ENCODE results near the gene STOML2.

The STOML2 gene

GRCh38 chr9:35069020-35069419 lies 33.9 kb downstream of the STOML2 start:
- TF ChIP-seq CTCF (IDR thresholded peaks at IDR 0.05) = no peak
- no peak for TF ChIP-seq ZFX (IDR thresholded peaks at IDR 0.05; ENCODE audit: borderline replicate concordance)
- 0 out of 2 replicates have a peak overlapping the region, but pooled peaks have one; percentile 4 for H3K27ac ChIP-seq

GRCh38 chr9:35067056-35067455 lies 35.9 kb downstream of the STOML2 start:
- no peak overlapping the region for H3K27ac ChIP-seq
- no peak for TF ChIP-seq CTCF (IDR thresholded peaks at IDR 0.05)
- TF ChIP-seq ZFX (IDR thresholded peaks at IDR 0.05; ENCODE audit: borderline replicate concordance) = no peak

- TF ChIP-seq CTCF (IDR thresholded peaks at IDR 0.05) (no peak), ZFX (IDR thresholded peaks at IDR 0.05; ENCODE audit: borderline replicate concordance) (no peak)
- no peak overlapping the region for H3K27ac ChIP-seq
Measured at GRCh38 chr9:35060548-35061207, 42.3 kb downstream of the STOML2 start.

GRCh38 chr9:35059438-35059837 lies 43.5 kb downstream of the STOML2 start:
- H3K27ac ChIP-seq = no peak overlapping the region
- TF ChIP-seq CTCF (IDR thresholded peaks at IDR 0.05) = no peak
- no peak for TF ChIP-seq ZFX (IDR thresholded peaks at IDR 0.05; ENCODE audit: borderline replicate concordance)

GRCh38 chr9:35057271-35057620 lies 45.7 kb downstream of the STOML2 start:
- no peak for TF ChIP-seq ZFX (IDR thresholded peaks at IDR 0.05; ENCODE audit: borderline replicate concordance)
- TF ChIP-seq CTCF (IDR thresholded peaks at IDR 0.05) = no peak
- H3K27ac ChIP-seq = 0 out of 2 replicates have a peak overlapping the region, but pooled peaks have one; percentile 2

GRCh38 chr9:35056571-35057270 lies 46.2 kb downstream of the STOML2 start:
- 0 out of 2 replicates have a peak overlapping the region, but pooled peaks have one; percentile 2 for H3K27ac ChIP-seq
- no peak for TF ChIP-seq CTCF (IDR thresholded peaks at IDR 0.05)
- TF ChIP-seq ZFX (IDR thresholded peaks at IDR 0.05; ENCODE audit: borderline replicate concordance) = no peak

All from 22Rv1 (cell line).